Erythroblast (primary cell): Measurements from ENCODE around the gene PLAGL2.

ENCODE experiments used
- DNase-seq, 2 experiments: peaks; one replicate each; lab custom pipeline; 2025; lab: John Stamatoyannopoulos, UW
- GATA1 ChIP-seq: IDR thresholded peaks from 2 replicates; pipeline ENCODE4 v1.6.1; 2011; ENCODE audit warnings: low read depth, mild to moderate bottlenecking, control low read depth, low read length, moderate library complexity
- POLR2A ChIP-seq: IDR thresholded peaks from 2 replicates; pipeline ENCODE4 v1.6.1; 2011; ENCODE audit warnings: mild to moderate bottlenecking, low read length

Gene PLAGL2

DNA sequence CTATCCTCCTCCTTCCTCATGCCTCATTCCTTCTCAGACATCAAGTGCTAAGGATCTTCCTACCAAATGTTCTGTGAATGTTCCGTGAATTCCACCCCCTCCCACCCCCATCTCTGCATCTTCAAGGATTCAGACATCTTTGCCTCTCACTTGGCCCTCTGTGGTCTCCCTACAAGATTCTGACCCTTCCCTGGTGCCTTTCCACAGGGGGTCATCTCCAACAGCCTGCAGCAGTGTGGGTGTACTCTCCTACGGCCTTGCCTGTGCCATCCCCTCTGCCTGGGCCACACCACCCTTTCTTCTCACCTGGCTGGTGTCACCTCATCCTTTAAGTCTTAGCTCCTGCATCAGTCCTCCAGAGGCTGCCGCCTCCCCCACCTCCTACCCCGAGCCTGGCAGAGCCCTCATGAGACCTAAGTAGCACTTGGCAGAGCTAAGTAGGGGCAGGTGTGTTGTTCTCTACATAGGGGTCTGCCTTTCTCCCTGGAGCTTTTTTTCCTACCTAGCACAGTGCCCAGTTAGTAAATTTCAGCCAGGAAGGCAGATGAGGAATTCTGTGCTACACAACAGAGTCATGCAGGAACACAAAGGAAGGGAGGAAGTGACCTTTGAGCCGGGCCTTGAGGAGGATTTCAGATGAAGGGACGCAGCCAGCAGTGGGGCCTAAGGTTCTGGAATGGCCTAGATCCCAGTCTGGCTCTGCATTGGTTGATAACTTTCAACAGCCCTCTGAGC is 55.0 kb downstream of the PLAGL2 start:
- TF ChIP-seq GATA1: no peak
- no peak for DNase-seq

DNA sequence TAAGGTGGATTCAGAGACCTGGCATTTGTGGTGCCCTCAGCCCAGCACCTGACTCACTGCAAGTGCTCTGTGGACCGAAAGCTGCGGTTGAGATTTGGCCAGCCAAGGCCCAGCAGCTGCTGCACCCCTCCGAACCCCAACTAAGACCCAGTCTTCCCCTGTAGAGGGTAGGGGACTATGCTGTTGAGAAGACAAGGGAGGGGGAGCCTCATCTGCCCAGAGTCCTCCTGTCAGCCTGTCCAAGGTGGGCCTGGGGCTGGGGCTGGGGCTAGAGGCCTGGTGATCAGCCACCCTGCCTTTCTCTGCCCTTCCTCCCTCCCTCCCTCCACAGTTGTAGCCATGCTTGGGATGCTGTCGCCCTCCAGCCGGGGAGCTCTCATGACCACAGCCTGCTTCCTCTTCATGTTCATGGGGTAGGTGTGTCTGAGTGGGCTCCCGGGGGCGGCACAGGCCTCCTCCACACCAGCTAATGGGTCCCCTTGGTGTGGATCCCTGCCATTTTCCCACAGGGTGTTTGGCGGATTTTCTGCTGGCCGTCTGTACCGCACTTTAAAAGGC is 57.2 kb downstream of the PLAGL2 start:
- DNase-seq: no peak
- TF ChIP-seq POLR2A (no peak), GATA1 (no peak)

DNA sequence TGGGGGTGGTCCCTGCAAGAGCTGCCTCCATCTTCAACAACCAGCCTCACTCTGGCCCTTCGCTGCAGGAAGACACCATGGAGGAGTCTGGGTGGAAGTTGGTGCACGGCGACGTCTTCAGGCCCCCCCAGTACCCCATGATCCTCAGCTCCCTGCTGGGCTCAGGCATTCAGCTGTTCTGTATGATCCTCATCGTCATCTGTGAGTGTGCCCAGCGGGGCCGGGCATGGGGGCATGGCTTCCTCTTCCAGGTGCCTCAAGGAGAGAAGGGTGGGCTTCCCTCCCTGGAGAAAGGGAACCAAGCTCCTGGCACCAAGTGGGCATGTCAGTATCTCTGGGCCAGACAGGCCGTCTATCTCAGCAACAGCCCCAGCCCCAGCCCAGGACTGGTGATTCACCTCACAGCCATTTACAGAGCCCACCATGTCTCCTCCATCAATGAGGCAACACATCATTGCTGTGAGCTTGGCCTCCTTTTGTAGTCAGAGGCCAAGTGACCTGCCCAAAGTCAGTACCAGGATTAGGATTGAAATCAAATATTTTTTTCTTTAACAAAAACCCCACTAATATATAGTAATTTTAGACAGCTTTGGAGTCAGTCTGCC is 57.9 kb downstream of the PLAGL2 start:
- DNase-seq: no peak
- TF ChIP-seq POLR2A (no peak), GATA1 (no peak)

DNA sequence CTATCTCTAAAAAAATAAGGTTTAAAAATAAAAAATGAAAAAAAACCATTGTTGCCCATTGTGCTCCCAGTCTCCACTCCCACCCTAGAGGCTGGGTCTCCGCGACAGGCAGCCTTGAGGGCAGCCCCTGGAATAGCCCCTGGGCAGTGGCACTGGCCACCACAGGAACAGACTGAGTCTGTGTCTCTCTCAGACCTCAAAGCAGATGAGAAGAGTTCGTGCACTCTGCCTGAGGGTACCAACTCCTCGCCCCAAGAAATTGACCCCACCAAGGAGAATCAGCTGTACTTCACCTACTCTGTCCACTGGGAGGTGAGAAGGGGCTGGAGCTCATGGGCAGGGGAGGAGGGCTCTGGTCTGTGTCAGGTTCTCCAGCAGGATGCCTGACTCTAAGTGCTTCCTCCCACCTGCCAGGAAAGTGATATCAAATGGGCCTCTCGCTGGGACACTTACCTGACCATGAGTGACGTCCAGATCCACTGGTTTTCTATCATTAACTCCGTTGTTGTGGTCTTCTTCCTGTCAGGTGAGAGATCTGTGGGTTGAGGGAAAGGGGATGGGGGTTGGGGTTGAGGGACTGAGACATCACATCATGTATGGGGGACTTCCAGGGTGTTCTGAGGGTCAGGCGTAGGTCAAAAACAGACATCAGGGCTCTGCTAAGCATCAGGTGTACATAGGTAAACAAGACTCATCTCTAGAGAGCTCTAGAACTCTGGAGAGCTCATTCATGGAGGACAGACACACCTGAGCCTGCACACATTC is 62.5 kb downstream of the PLAGL2 start:
- DNase-seq: no peak
- TF ChIP-seq GATA1 (no peak), POLR2A (no peak)

DNA sequence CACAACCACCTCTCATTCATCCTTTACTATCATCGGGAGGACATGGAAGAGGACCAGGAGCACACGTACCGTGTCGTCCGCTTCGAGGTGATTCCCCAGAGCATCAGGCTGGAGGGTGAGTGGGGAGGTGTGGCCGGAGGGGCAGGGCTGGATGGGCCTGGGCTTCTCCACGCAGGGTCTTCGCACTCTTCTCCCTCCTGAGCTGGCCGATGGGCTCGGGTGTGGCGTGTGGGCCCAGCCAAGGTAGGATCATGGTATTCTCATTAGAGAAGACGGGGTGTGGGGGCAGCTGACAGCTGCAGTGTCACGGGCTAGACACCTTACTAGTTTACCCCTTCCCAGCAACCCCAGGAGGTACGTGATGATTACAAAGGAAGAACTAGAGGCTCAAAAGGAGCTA is 64.6 kb downstream of the PLAGL2 start:
- DNase-seq: no peak

More for the DNA sequence above, 64.6 kb downstream of the PLAGL2 start:
- TF ChIP-seq POLR2A (no peak), GATA1 (no peak)
